ENCODE measurements around the gene DNMT3A.

Gene DNMT3A

GRCh38 chr2:25371253-25372241, 29.8 kb upstream of the DNMT3A start:
- Histone ChIP-seq H3K4me3 (ENCODE audit: low read length) (no peak overlapping the region), H3K4me1 (ENCODE audit: insufficient read depth, low read length) (no peaks in the 10 kb centered on the region)

GRCh38 chr2:25369876-25370275, 28.2 kb upstream of the DNMT3A start:
- Histone ChIP-seq H3K27me3 (ENCODE audit: insufficient read depth, low read length) (peaks cover 40% of the 10 kb centered on the region), H3K4me1 (ENCODE audit: insufficient read depth, low read length) (no peaks in the 10 kb centered on the region), H3K27ac (ENCODE audit: low read length) (no peak overlapping the region), H3K9me3 (ENCODE audit: insufficient read depth, low read depth, low read length) (no peaks in the 10 kb centered on the region), H3K4me3 (ENCODE audit: low read length) (no peak overlapping the region), H3K36me3 (ENCODE audit: insufficient read depth, low read depth, low read length) (no peaks in the 10 kb centered on the region), H3K9ac (ENCODE audit: low read depth, low read length) (no peak overlapping the region)

More at GRCh38 chr2:25371253-25372241, 29.8 kb upstream of the DNMT3A start:
- H3K36me3 ChIP-seq (ENCODE audit: insufficient read depth, low read depth, low read length), result no peaks in the 10 kb centered on the region
- no peaks in the 10 kb centered on the region for H3K9me3 ChIP-seq (ENCODE audit: insufficient read depth, low read depth, low read length)
- peaks cover 49% of the 10 kb centered on the region for H3K27me3 ChIP-seq (ENCODE audit: insufficient read depth, low read length)
- no peak overlapping the region for H3K9ac ChIP-seq (ENCODE audit: low read depth, low read length)
- no peak overlapping the region for H3K27ac ChIP-seq (ENCODE audit: low read length)

- Histone ChIP-seq H3K9me3 (ENCODE audit: insufficient read depth, low read depth, low read length) (no peaks in the 10 kb centered on the region), H3K27ac (ENCODE audit: low read length) (no peak overlapping the region), H3K9ac (ENCODE audit: low read depth, low read length) (no peak overlapping the region), H3K36me3 (ENCODE audit: insufficient read depth, low read depth, low read length) (no peaks in the 10 kb centered on the region), H3K4me3 (ENCODE audit: low read length) (no peak overlapping the region), H3K27me3 (ENCODE audit: insufficient read depth, low read length) (peaks cover 40% of the 10 kb centered on the region), H3K4me1 (ENCODE audit: insufficient read depth, low read length) (no peaks in the 10 kb centered on the region)
Observed at GRCh38 chr2:25369439-25369838, 27.7 kb upstream of the DNMT3A start.

- no peaks in the 10 kb centered on the region for H3K36me3 ChIP-seq (ENCODE audit: insufficient read depth, low read depth, low read length)
- H3K4me3 ChIP-seq (ENCODE audit: low read length), result no peak overlapping the region
- no peaks in the 10 kb centered on the region for H3K9me3 ChIP-seq (ENCODE audit: insufficient read depth, low read depth, low read length)
- no peak overlapping the region for H3K9ac ChIP-seq (ENCODE audit: low read depth, low read length)
- no peaks in the 10 kb centered on the region for H3K4me1 ChIP-seq (ENCODE audit: insufficient read depth, low read length)
- no peak overlapping the region for H3K27ac ChIP-seq (ENCODE audit: low read length)
- H3K27me3 ChIP-seq (ENCODE audit: insufficient read depth, low read length), result peaks cover 45% of the 10 kb centered on the region
Observed at GRCh38 chr2:25368660-25369059, 26.9 kb upstream of the DNMT3A start.

- no peak overlapping the region for H3K9ac ChIP-seq (ENCODE audit: low read depth, low read length)
- peaks cover 58% of the 10 kb centered on the region for H3K27me3 ChIP-seq (ENCODE audit: insufficient read depth, low read length)
- no peak overlapping the region for H3K27ac ChIP-seq (ENCODE audit: low read length)
- H3K4me1 ChIP-seq (ENCODE audit: insufficient read depth, low read length), result no peaks in the 10 kb centered on the region; the same call in 1 of the 2 replicates
- no peak overlapping the region for H3K4me3 ChIP-seq (ENCODE audit: low read length)
- no peaks in the 10 kb centered on the region for H3K36me3 ChIP-seq (ENCODE audit: insufficient read depth, low read depth, low read length)
- H3K9me3 ChIP-seq (ENCODE audit: insufficient read depth, low read depth, low read length), result no peaks in the 10 kb centered on the region
Observed at GRCh38 chr2:25367296-25367695, 25.6 kb upstream of the DNMT3A start.

GRCh38 chr2:25366629-25367028, 24.9 kb upstream of the DNMT3A start:
- H3K27me3 ChIP-seq (ENCODE audit: insufficient read depth, low read length), result peaks cover 63% of the 10 kb centered on the region
- H3K9me3 ChIP-seq (ENCODE audit: insufficient read depth, low read depth, low read length), result no peaks in the 10 kb centered on the region
- no peaks in the 10 kb centered on the region; the same call in 1 of the 2 replicates for H3K4me1 ChIP-seq (ENCODE audit: insufficient read depth, low read length)
- no peak overlapping the region for H3K9ac ChIP-seq (ENCODE audit: low read depth, low read length)
- H3K4me3 ChIP-seq (ENCODE audit: low read length), result no peak overlapping the region
- no peak overlapping the region for H3K27ac ChIP-seq (ENCODE audit: low read length)
- no peaks in the 10 kb centered on the region for H3K36me3 ChIP-seq (ENCODE audit: insufficient read depth, low read depth, low read length)

- Histone ChIP-seq H3K27me3 (ENCODE audit: insufficient read depth, low read length) (peaks cover 72% of the 10 kb centered on the region), H3K27ac (ENCODE audit: low read length) (no peak overlapping the region), H3K9ac (ENCODE audit: low read depth, low read length) (no peak overlapping the region), H3K9me3 (ENCODE audit: insufficient read depth, low read depth, low read length) (no peaks in the 10 kb centered on the region), H3K4me1 (ENCODE audit: insufficient read depth, low read length) (no peaks in the 10 kb centered on the region; the same call in 1 of the 2 replicates), H3K4me3 (ENCODE audit: low read length) (no peak overlapping the region), H3K36me3 (ENCODE audit: insufficient read depth, low read depth, low read length) (no peaks in the 10 kb centered on the region)
Observed at GRCh38 chr2:25365241-25365640, 23.5 kb upstream of the DNMT3A start.

GRCh38 chr2:25363733-25364132, 22.0 kb upstream of the DNMT3A start:
- H3K4me1 ChIP-seq (ENCODE audit: insufficient read depth, low read length), result no peaks in the 10 kb centered on the region; the same call in 1 of the 2 replicates
- H3K27ac ChIP-seq (ENCODE audit: low read length), result no peak overlapping the region
- H3K36me3 ChIP-seq (ENCODE audit: insufficient read depth, low read depth, low read length), result no peaks in the 10 kb centered on the region
- H3K9me3 ChIP-seq (ENCODE audit: insufficient read depth, low read depth, low read length), result no peaks in the 10 kb centered on the region
- H3K4me3 ChIP-seq (ENCODE audit: low read length), result no peak overlapping the region
- no peak overlapping the region for H3K9ac ChIP-seq (ENCODE audit: low read depth, low read length)
- H3K27me3 ChIP-seq (ENCODE audit: insufficient read depth, low read length), result peaks cover 74% of the 10 kb centered on the region

GRCh38 chr2:25362434-25363145, 20.9 kb upstream of the DNMT3A start:
- Histone ChIP-seq H3K27me3 (ENCODE audit: insufficient read depth, low read length) (peaks cover 70% of the 10 kb centered on the region), H3K4me1 (ENCODE audit: insufficient read depth, low read length) (no peaks in the 10 kb centered on the region; the same call in 1 of the 2 replicates), H3K27ac (ENCODE audit: low read length) (no peak overlapping the region), H3K4me3 (ENCODE audit: low read length) (0 out of 2 replicates have a peak overlapping the region, but pooled peaks have one; percentile 19), H3K36me3 (ENCODE audit: insufficient read depth, low read depth, low read length) (no peaks in the 10 kb centered on the region), H3K9me3 (ENCODE audit: insufficient read depth, low read depth, low read length) (no peaks in the 10 kb centered on the region), H3K9ac (ENCODE audit: low read depth, low read length) (no peak overlapping the region)

GRCh38 chr2:25362049-25362433, 20.3 kb upstream of the DNMT3A start:
- no peaks in the 10 kb centered on the region for H3K36me3 ChIP-seq (ENCODE audit: insufficient read depth, low read depth, low read length)
- no peak overlapping the region for H3K27ac ChIP-seq (ENCODE audit: low read length)
- H3K9me3 ChIP-seq (ENCODE audit: insufficient read depth, low read depth, low read length), result no peaks in the 10 kb centered on the region
- no peak overlapping the region for H3K9ac ChIP-seq (ENCODE audit: low read depth, low read length)
- H3K27me3 ChIP-seq (ENCODE audit: insufficient read depth, low read length), result peaks cover 66% of the 10 kb centered on the region
- H3K4me3 ChIP-seq (ENCODE audit: low read length), result peak overlapping the region; percentile 46; the same call in 1 of the 2 replicates
- no peaks in the 10 kb centered on the region; the same call in 1 of the 2 replicates for H3K4me1 ChIP-seq (ENCODE audit: insufficient read depth, low read length)

- Histone ChIP-seq H3K4me1 (ENCODE audit: insufficient read depth, low read length) (no peaks in the 10 kb centered on the region; the same call in 1 of the 2 replicates), H3K4me3 (ENCODE audit: low read length) (peak overlapping the region; percentile 46; the same call in 1 of the 2 replicates), H3K27me3 (ENCODE audit: insufficient read depth, low read length) (peaks cover 66% of the 10 kb centered on the region), H3K9me3 (ENCODE audit: insufficient read depth, low read depth, low read length) (no peaks in the 10 kb centered on the region), H3K36me3 (ENCODE audit: insufficient read depth, low read depth, low read length) (no peaks in the 10 kb centered on the region), H3K9ac (ENCODE audit: low read depth, low read length) (no peak overlapping the region), H3K27ac (ENCODE audit: low read length) (no peak overlapping the region)
Observed at GRCh38 chr2:25361261-25362048, 19.7 kb upstream of the DNMT3A start.

All from iPS-20b (cell line).